PC-3 (cell line): ENCODE data around the gene ABLIM2.

Experiments
- CTCF ChIP-seq: fragments of 300-600 bp; sonication (generic); conservative IDR thresholded peaks from 2 replicates; pipeline ENCODE4 v1.5.1; 2017; ENCODE audit warnings: antibody characterized with exemption, low read depth, mild to moderate bottlenecking, low read length
- EZH2 ChIP-seq: fragments of 300-600 bp; sonication (generic); IDR thresholded peaks from one replicate; pipeline ENCODE4 v1.6.1; 2017; ENCODE audit warnings: antibody characterized with exemption, mild to moderate bottlenecking, low read length; ENCODE audit not compliant: unreplicated experiment
- EZH2phosphoT487 ChIP-seq: fragments of 300-600 bp; sonication (generic); IDR thresholded peaks from 2 replicates; pipeline ENCODE4 v1.6.1; 2018; ENCODE audit warnings: mild to moderate bottlenecking, antibody characterized with exemption, low read length, borderline replicate concordance

DNA sequence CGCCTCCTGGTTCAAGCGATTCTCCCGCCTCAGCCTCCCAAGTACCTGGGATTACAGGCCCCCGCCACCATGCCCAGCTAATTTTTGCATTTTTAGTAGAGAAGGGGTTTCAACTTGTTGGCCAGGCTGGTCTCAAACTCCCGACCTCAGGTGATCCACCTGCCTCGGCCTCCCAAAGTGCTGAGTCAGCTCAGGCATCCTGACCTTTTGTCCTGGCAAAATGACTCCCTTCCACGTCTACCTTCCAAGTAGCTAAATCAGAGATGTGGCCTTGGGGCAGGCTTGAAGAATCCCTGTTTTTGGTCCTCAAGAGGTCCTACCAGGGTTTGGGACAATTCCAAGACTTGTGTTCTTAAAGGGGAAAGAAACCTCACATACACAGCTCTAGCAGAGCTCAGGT lies 231.8 kb downstream of the ABLIM2 start:
- TF ChIP-seq CTCF (no peak), EZH2 (no peak), EZH2phosphoT487 (no peak)
